ENCODE results near the gene MICA.
"Not testable (repeated sequence)": the region's sequence is repeated elsewhere in the genome, so short reads cannot be mapped to it uniquely, and the experiment has no call there.

DNA sequence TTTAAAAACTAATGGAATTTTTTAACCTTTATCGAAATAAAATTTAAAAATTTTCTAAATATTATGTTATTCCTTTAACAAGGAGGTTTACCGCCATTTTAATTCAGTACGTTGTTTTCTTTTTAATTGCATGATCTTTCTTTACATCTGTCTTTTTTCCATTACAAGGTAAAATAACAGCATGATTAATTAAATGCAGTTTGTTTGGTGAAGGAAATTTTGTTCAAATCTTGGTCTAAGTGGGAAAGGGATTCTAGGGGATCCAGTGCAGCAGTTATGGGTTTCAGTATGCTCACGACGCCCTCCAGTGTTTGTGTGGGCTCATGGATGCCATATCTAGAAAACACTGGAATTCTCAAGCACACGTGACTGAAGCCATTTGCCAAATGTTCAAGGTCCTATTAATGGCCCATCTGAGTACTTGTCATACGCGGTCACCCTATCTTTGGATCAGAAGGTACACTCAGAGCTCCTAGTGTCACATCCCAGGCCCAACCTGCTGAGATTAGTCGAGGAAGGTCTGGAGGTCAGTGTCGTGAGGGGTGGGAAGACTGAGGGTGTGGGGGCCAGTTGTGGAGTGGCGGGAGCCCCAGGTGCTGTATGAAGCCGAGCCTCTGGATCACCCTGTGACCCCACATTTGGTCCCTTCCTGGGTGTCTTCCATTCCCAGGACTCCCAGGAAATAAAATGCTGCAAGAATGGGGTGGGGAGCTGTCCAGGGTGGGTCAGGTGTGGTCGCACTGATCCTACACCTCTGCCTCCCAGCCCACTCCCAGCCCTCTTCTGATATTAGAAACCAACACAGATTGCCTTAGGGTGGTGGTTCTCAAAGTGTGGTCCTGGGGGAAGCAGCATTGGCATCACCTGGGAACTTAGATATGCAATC, 14.2 kb upstream of the MICA start:
- not testable (repeated sequence) for TF ChIP-seq EZH2 (IDR thresholded peaks at IDR 0.05; ENCODE audit: borderline replicate concordance)
- TF ChIP-seq, protein P1, sequence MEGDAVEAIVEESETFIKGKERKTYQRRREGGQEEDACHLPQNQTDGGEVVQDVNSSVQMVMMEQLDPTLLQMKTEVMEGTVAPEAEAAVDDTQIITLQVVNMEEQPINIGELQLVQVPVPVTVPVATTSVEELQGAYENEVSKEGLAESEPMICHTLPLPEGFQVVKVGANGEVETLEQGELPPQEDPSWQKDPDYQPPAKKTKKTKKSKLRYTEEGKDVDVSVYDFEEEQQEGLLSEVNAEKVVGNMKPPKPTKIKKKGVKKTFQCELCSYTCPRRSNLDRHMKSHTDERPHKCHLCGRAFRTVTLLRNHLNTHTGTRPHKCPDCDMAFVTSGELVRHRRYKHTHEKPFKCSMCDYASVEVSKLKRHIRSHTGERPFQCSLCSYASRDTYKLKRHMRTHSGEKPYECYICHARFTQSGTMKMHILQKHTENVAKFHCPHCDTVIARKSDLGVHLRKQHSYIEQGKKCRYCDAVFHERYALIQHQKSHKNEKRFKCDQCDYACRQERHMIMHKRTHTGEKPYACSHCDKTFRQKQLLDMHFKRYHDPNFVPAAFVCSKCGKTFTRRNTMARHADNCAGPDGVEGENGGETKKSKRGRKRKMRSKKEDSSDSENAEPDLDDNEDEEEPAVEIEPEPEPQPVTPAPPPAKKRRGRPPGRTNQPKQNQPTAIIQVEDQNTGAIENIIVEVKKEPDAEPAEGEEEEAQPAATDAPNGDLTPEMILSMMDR (IDR thresholded peaks at IDR 0.05; ENCODE audit: poor library complexity): not testable (repeated sequence)
